GM12878 (cell line): ENCODE data around the gene APOH. TPM values are rescaled to one million over a fixed set of nuclear protein-coding genes. Genes with fewer than 3 reads are reported as not detected.

ENCODE experiments used
- CBX3 ChIP-seq: fragments of 200-600 bp; sonication (generic); IDR thresholded peaks from 2 replicates; pipeline ENCODE4 v1.6.1; 2016; ENCODE audit warnings: low read depth, borderline replicate concordance
- CBX5 ChIP-seq: sonication (generic); IDR thresholded peaks from 2 replicates; pipeline ENCODE4 v1.6.1; 2016; ENCODE audit warnings: low read depth, moderate library complexity, mild to moderate bottlenecking, inconsistent platforms
- CREB1 ChIP-seq: IDR thresholded peaks from 2 replicates; pipeline ENCODE4 v1.6.1; 2012; ENCODE audit warnings: low read depth, mild to moderate bottlenecking, inconsistent platforms
- E2F4 ChIP-seq: IDR thresholded peaks from 2 replicates; pipeline ENCODE4 v1.6.1; 2012; ENCODE audit warnings: low read depth, low read length, improper control_type of control experiment
- EGR1 ChIP-seq, 2 experiments: IDR thresholded peaks; 1 replicate in 1 of 2; 2 replicates in 1 of 2; pipeline ENCODE4 v1.6.1; 2011 to 2012; ENCODE audit warnings: low read depth in 2 of 2, low read length in 2 of 2, borderline replicate concordance in 1 of 2, mild to moderate bottlenecking in 1 of 2, moderate library complexity in 1 of 2
- ELK1 ChIP-seq: IDR thresholded peaks from 2 replicates; pipeline ENCODE4 v1.6.1; 2012; ENCODE audit warnings: low read depth, low read length, improper control_type of control experiment
- FOXK2 ChIP-seq: fragments of 450-650 bp; IDR thresholded peaks from 2 replicates; pipeline ENCODE4 v1.6.1; 2017; ENCODE audit warnings: mild to moderate bottlenecking, moderate library complexity
- HSF1 ChIP-seq: fragments of 150-350 bp; IDR thresholded peaks from 2 replicates; pipeline ENCODE4 v1.6.1; 2014; ENCODE audit warnings: mild to moderate bottlenecking, low read depth, low read length
- IKZF2 ChIP-seq, 2 experiments: fragments of 450-650 bp; IDR thresholded peaks; 2 replicates each; pipeline ENCODE4 v1.6.1; 2017; ENCODE audit warnings: mild to moderate bottlenecking in 2 of 2, moderate library complexity in 2 of 2
- IRF3 ChIP-seq: fragments of 450-650 bp; IDR thresholded peaks from 2 replicates; pipeline ENCODE4 v1.6.1; 2014; ENCODE audit warnings: mild to moderate bottlenecking
- MAX ChIP-seq: IDR thresholded peaks from 2 replicates; pipeline ENCODE4 v1.6.1; 2012; ENCODE audit warnings: low read depth, low read length, improper control_type of control experiment
- NR2F1 ChIP-seq: fragments of 450-650 bp; conservative IDR thresholded peaks from 2 replicates; pipeline ENCODE4 v1.6.1; 2017; ENCODE audit warnings: mild to moderate bottlenecking
- PAX8 ChIP-seq: fragments of 450-650 bp; IDR thresholded peaks from 2 replicates; pipeline ENCODE4 v1.6.1; 2017; ENCODE audit warnings: mild to moderate bottlenecking, moderate library complexity
- POLR2A ChIP-seq: IDR thresholded peaks from 2 replicates; pipeline ENCODE4 v1.6.1; 2011; ENCODE audit warnings: low read depth, mild to moderate bottlenecking, low read length
- SMC3 ChIP-seq: IDR thresholded peaks from 2 replicates; pipeline ENCODE4 v1.6.1; 2011; ENCODE audit warnings: low read length, improper control_type of control experiment, borderline replicate concordance
- TAF1 ChIP-seq: IDR thresholded peaks from 2 replicates; pipeline ENCODE4 v1.6.1; 2011; ENCODE audit warnings: mild to moderate bottlenecking, low read depth, low read length, borderline replicate concordance
- ZBTB11 ChIP-seq: fragments of 450-650 bp; formaldehyde crosslinking; IDR thresholded peaks from 2 replicates; pipeline ENCODE4 v1.5.0; 2022; ENCODE audit warnings: mild to moderate bottlenecking, missing genetic modification characterization
- ZNF384 ChIP-seq: IDR thresholded peaks from 2 replicates; pipeline ENCODE4 v1.6.1; 2012; ENCODE audit warnings: low read depth, mild to moderate bottlenecking, low read length, improper control_type of control experiment, borderline replicate concordance
- ZNF687 ChIP-seq: fragments of 450-650 bp; IDR thresholded peaks from 2 replicates; pipeline ENCODE4 v1.6.1; 2017; ENCODE audit warnings: mild to moderate bottlenecking, moderate library complexity
- polyA plus RNA-seq, 11 experiments: library from polyadenylated mRNA; depleted of rRNA in 4 of 11; unstranded in 6 of 11; stranded (reverse) in 5 of 11; fragments of >200 nt; fragmentation: Nextera tagmentation in 4 of 11; fragmentation: Illumina TruSeq in 1 of 11; extraction: Ambion mirVana in 4 of 11; extraction: Trizol in 1 of 11; gene quantifications; 1 replicate in 1 of 11; 2 replicates in 10 of 11; pipeline versions ENCODE4 v1.2.1 to v1.2.3, GENCODE V29; 2011 to 2016; ENCODE audit warnings: inconsistent platforms in 2 of 11, missing spikeins in 2 of 11, low read depth in 1 of 11
- total RNA-seq, 4 experiments: library from RNA; depleted of rRNA in 3 of 4; stranded (reverse); fragments of >200 nt in 3 of 4; fragmentation: Illumina TruSeq in 1 of 4; extraction: Trizol in 1 of 4; gene quantifications; 2 replicates each; pipeline versions ENCODE4 v1.2.1 to v1.2.3, GENCODE V29; 2013 to 2021

The APOH gene
- total and polyA plus RNA-seq, 10 of the 15 experiments (the other 5 are each of a cell fraction or from before 2014, with no cell fraction given): 1.8 TPM; not detected in 9

GRCh38 chr17:66200685-66201092 is 28.5 kb downstream of the APOH start (continued):
- TF ChIP-seq EGR1 (IDR thresholded peaks at IDR 0.05; ENCODE audit: borderline replicate concordance in 1 of 2, low read depth in 2 of 2, low read length in 2 of 2): no peak
- TF ChIP-seq TAF1: no peak
- no peak for TF ChIP-seq MAX
- TF ChIP-seq HSF1: no peak
- no peak for TF ChIP-seq IRF3
- no peak for TF ChIP-seq CBX5
- TF ChIP-seq ELK1: no peak
- no peak for TF ChIP-seq POLR2A
- 0 out of 2 replicates have a peak, but pooled peaks have one; percentile 40 for TF ChIP-seq FOXK2
- no peak for TF ChIP-seq CBX3
- TF ChIP-seq PAX8: no peak
- no peak for TF ChIP-seq E2F4
- TF ChIP-seq ZBTB11 (CRISPR knock-in tag): no peak
- no peak for TF ChIP-seq NR2F1
- TF ChIP-seq ZNF384: no peak
- TF ChIP-seq CREB1: no peak
- TF ChIP-seq ZNF687: no peak
- TF ChIP-seq SMC3: peak; percentile 41; the same call in 1 of the 2 replicates
- peak in 1 of 2 experiments; percentile 31; a peak in 2 of 4 replicates for TF ChIP-seq IKZF2 (IDR thresholded peaks at IDR 0.05)
